K562 (cell line): ENCODE data around the gene BNIP5. TPM values are rescaled to one million over a fixed set of nuclear protein-coding genes. Genes with fewer than 3 reads are reported as not detected.

ENCODE experiments used
- ADNP ChIP-seq: fragments of 200-800 bp; sonication (Bioruptor generic); IDR thresholded peaks from 2 replicates; pipeline ENCODE4 v1.6.1; 2016; ENCODE audit warnings: missing genetic modification characterization, missing compliant biosample characterization
- ATF2 ChIP-seq: sonication (generic); formaldehyde crosslinking; IDR thresholded peaks from 2 replicates; pipeline ENCODE4 v1.8.1; 2022; ENCODE audit warnings: missing genetic modification reagents
- CCNT2 ChIP-seq: IDR thresholded peaks from 2 replicates; pipeline ENCODE4 v1.6.1; 2011; ENCODE audit warnings: borderline replicate concordance, low read depth, mild to moderate bottlenecking, moderate library complexity, mixed read lengths, low read length; ENCODE audit not compliant: insufficient read length; ENCODE audit errors: extremely low read depth
- E2F6 ChIP-seq, 2 experiments: IDR thresholded peaks; 2 replicates each; pipeline ENCODE4 v1.6.1; 2011; ENCODE audit warnings: borderline replicate concordance in 1 of 2, control low read depth in 1 of 2, low read depth in 1 of 2, low read length in 1 of 2, mild to moderate bottlenecking in 1 of 2, mixed read lengths in 1 of 2, moderate library complexity in 1 of 2; ENCODE audit not compliant: insufficient read depth in 1 of 2, insufficient read length in 1 of 2, poor library complexity in 1 of 2, severe bottlenecking in 1 of 2; ENCODE audit errors: extremely low read depth in 1 of 2
- GABPB2 ChIP-seq: fragments of 250-450 bp; sonication (Bioruptor Pico); conservative IDR thresholded peaks from 2 replicates; pipeline ENCODE4 v1.5.1; 2021; ENCODE audit warnings: mild to moderate bottlenecking
- GTF2A2 ChIP-seq: IDR thresholded peaks from 2 replicates; pipeline ENCODE4 v1.6.1; 2016; ENCODE audit warnings: mild to moderate bottlenecking, missing genetic modification characterization, missing compliant biosample characterization
- HDAC1 ChIP-seq, 2 experiments: fragments of 450-650 bp; IDR thresholded peaks; 2 replicates each; pipeline ENCODE4 v1.6.1; 2016 to 2017; ENCODE audit warnings: inconsistent platforms in 1 of 2, mild to moderate bottlenecking in 1 of 2, moderate library complexity in 1 of 2
- HSF4 ChIP-seq: fragments of 250-450 bp; sonication (Bioruptor Pico); IDR thresholded peaks from 2 replicates; pipeline ENCODE4 v2.1.2; 2022; ENCODE audit warnings: mild to moderate bottlenecking, moderate library complexity, borderline replicate concordance
- MTF1 ChIP-seq: fragments of 250-450 bp; sonication (Bioruptor Pico); IDR thresholded peaks from 2 replicates; pipeline ENCODE4 v1.9.0; 2021; ENCODE audit warnings: moderate library complexity, mild to moderate bottlenecking, inconsistent platforms, borderline replicate concordance
- MYC ChIP-seq, 2 experiments: fragments of 250-450 bp in 1 of 2; sonication (Bioruptor Pico) in 1 of 2; IDR thresholded peaks; 2 replicates each; pipeline versions ENCODE4 v1.5.1 to v1.6.1; 2012 to 2021; ENCODE audit warnings: low read depth in 2 of 2, borderline replicate concordance in 1 of 2, improper control_type of control experiment in 1 of 2, low read length in 1 of 2, mild to moderate bottlenecking in 1 of 2, moderate library complexity in 1 of 2
- NUFIP1 ChIP-seq: fragments of 450-650 bp; IDR thresholded peaks from 2 replicates; pipeline ENCODE4 v1.6.1; 2018; ENCODE audit not compliant: partially characterized antibody
- PTTG1 ChIP-seq: fragments of 450-650 bp; IDR thresholded peaks from 2 replicates; pipeline ENCODE4 v1.6.1; 2016; ENCODE audit warnings: low read depth, mild to moderate bottlenecking, missing genetic modification characterization, missing compliant biosample characterization
- RBBP5 ChIP-seq: fragments of 200-600 bp; sonication (generic); IDR thresholded peaks from 2 replicates; pipeline ENCODE4 v1.6.1; 2012; ENCODE audit warnings: borderline replicate concordance, mild to moderate bottlenecking, low read length, control low read depth, inconsistent platforms; ENCODE audit not compliant: insufficient read depth, poor library complexity, severe bottlenecking
- RFX1 ChIP-seq: fragments of 450-650 bp; IDR thresholded peaks from 2 replicates; pipeline ENCODE4 v1.6.1; 2016; ENCODE audit warnings: mild to moderate bottlenecking, moderate library complexity
- RNF219 ChIP-seq: fragments of 250-450 bp; sonication (Bioruptor Pico); IDR thresholded peaks from 2 replicates; pipeline ENCODE4 v1.5.0; 2022; ENCODE audit warnings: mild to moderate bottlenecking
- SIN3B ChIP-seq: fragments of 450-650 bp; IDR thresholded peaks from 2 replicates; pipeline ENCODE4 v1.6.1; 2017; ENCODE audit warnings: low read depth, mild to moderate bottlenecking, moderate library complexity
- TCF3 ChIP-seq: sonication (generic); formaldehyde crosslinking; IDR thresholded peaks from 2 replicates; pipeline ENCODE4 v1.4.0; 2020; ENCODE audit warnings: mild to moderate bottlenecking, missing genetic modification reagents
- ZFP91 ChIP-seq: sonication (generic); formaldehyde crosslinking; IDR thresholded peaks from 2 replicates; pipeline ENCODE4 v1.8.0; 2022; ENCODE audit warnings: mild to moderate bottlenecking, missing genetic modification reagents
- ZNF511 ChIP-seq: sonication (generic); formaldehyde crosslinking; IDR thresholded peaks from 2 replicates; pipeline ENCODE4 v1.8.0; 2022; ENCODE audit warnings: mild to moderate bottlenecking, missing genetic modification reagents
- polyA plus RNA-seq, 8 experiments: library from polyadenylated mRNA; depleted of rRNA in 4 of 8; stranded (reverse) in 5 of 8; unstranded in 3 of 8; fragments of >200 nt; fragmentation: Nextera tagmentation in 2 of 8; fragmentation: Illumina TruSeq in 1 of 8; extraction: Ambion mirVana in 2 of 8; extraction: Trizol in 1 of 8; gene quantifications; 2 replicates each; pipeline versions ENCODE4 v1.2.1 to v1.2.3, GENCODE V29; 2011 to 2014; ENCODE audit warnings: inconsistent platforms in 1 of 8, missing spikeins in 1 of 8
- total RNA-seq, 7 experiments: library from RNA; depleted of rRNA in 6 of 7; stranded (reverse); fragments of >200 nt in 6 of 7; fragmentation: Illumina TruSeq in 2 of 7; extraction: Trizol in 2 of 7; gene quantifications; 2 replicates each; pipeline versions ENCODE4 v1.2.1 to v1.2.3, GENCODE V29; 2011 to 2021; ENCODE audit warnings: low replicate concordance in 1 of 7

BNIP5 gene
- total and polyA plus RNA-seq, 9 of the 15 experiments (the other 6 are each of a cell fraction or from before 2014, with no cell fraction given): not detected

- TF ChIP-seq RNF219 (CRISPR knock-in tag): no peak
- peak; percentile 36; the same call in 1 of the 2 replicates for TF ChIP-seq ZNF511 (CRISPR knock-in tag)
- TF ChIP-seq ATF2 (CRISPR knock-in tag): no peak
- TF ChIP-seq ZFP91: no peak
- no peak for TF ChIP-seq GABPB2
- no peak for TF ChIP-seq MYC (IDR thresholded peaks at IDR 0.05; ENCODE audit: low read depth, low read length)
- no peak for TF ChIP-seq MYC (CRISPR knock-in tag; IDR thresholded peaks at IDR 0.05; ENCODE audit: borderline replicate concordance, low read depth)
- peak; percentile 66 for TF ChIP-seq ADNP
- no peak for TF ChIP-seq GTF2A2 (tag)
- TF ChIP-seq CCNT2: no peak
- TF ChIP-seq PTTG1 (tag): no peak
- no peak for TF ChIP-seq HSF4 (CRISPR knock-in tag)
- TF ChIP-seq TCF3 (CRISPR knock-in tag): no peak
- TF ChIP-seq E2F6 (IDR thresholded peaks at IDR 0.05; ENCODE audit: borderline replicate concordance in 1 of 2, extremely low read depth in 1 of 2, insufficient read depth in 1 of 2, insufficient read length in 1 of 2, low read depth in 1 of 2, low read length in 1 of 2, poor library complexity in 1 of 2, severe bottlenecking in 1 of 2): peak; percentile 86 to 91
- TF ChIP-seq HDAC1 (IDR thresholded peaks at IDR 0.05): no peak
- TF ChIP-seq RFX1: no peak
- TF ChIP-seq MTF1 (CRISPR knock-in tag): no peak
- no peak for TF ChIP-seq SIN3B
- TF ChIP-seq NUFIP1: no peak
- no peak for TF ChIP-seq RBBP5
Measured at GRCh38 chr6:36340618-36341454, 4.1 kb upstream of the BNIP5 start (continued).
